ENCODE data around the gene SLC40A1. TPM values are rescaled to one million over a fixed set of nuclear protein-coding genes. Genes with fewer than 3 reads are reported as not detected.

The SLC40A1 gene
- total RNA-seq, 1 donor from 2014 or later, result 98.0 TPM

DNA sequence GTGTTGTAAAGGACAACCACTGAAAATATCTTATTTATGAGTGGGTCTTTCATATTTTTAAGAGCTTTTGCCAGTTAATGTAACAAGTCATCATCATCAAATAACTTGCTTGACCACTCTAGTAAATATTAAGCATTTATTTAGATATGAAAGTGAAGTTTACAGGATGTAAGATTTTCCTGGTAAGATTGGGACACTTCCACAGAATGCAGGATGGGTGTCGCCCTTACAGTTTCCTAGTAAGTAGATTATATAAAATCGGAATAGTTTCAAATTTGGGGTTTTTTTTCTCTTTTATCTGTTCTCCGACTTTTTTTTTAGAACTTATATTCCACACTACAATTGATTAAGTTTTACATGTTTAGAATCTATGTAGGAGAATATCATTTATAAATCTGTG lies 14.8 kb upstream of the SLC40A1 start:
- DNase-seq, result no peak

DNA sequence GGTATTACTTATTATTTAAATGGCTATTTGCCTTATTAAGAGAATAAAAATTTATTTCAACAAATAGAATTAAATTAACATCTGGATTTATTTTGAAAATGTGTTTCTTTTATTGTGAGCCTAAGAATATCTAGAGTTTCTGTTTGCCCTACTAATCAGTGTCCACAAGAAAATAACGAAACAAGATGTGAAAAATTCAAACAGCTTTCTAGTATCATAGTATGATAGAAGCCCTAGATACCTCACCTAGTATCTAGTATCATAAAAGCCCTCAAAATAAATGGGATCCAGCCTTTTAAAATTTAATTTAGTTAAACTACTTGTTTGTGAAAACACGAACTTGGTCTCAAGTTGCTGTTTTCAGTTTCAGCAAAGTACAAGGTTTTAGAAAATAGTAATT lies 13.7 kb upstream of the SLC40A1 start:
- DNase-seq, result no peak

DNA sequence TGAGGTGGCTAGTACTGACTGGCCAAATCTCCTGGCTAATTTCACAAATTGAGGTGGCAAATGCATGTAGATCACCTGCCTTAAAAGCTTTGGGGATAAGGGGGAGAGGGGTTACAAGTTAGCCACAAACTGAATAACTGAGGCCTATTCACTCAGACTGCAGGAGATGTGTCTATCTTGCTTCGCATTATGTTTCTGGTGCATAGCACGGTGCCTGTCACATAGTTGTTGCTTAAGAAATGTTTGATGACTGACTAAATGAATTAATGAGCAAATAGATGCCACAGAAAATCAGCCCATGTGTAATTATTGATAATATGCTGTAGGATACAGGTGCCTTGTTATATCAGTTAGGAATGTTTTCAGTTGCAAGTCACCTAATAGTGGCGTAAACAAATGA lies 12.5 kb upstream of the SLC40A1 start:
- no peak for DNase-seq

DNA sequence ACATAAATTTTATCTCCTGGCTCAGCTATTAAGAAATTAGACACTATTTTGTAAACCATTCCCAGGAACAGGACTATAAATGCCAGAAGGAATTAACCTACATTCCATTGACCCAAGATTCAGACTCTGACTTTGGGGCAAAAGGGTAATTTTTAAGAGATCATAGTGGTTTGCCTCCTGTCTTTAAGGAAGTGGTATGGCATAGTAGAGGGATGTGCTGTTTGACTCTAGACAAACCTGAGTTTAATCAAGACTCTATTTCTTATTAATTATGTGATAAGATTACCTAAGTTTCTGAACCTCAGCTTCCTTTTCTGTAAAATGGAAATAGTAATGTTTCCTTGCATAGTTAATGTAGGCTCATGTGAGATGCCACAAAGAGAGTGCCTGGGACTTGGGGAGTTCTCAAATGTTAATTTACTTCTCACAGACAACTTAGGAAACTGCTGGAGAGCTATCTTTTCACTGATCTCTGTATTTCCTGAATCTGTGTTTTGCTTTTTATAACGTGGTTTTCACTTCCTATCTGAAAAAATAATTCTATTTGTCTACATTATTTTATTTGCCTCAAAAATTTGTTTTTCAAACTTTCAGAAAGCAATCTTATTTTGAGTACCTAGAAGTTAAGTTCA lies 11.9 kb upstream of the SLC40A1 start:
- no peak for DNase-seq

DNA sequence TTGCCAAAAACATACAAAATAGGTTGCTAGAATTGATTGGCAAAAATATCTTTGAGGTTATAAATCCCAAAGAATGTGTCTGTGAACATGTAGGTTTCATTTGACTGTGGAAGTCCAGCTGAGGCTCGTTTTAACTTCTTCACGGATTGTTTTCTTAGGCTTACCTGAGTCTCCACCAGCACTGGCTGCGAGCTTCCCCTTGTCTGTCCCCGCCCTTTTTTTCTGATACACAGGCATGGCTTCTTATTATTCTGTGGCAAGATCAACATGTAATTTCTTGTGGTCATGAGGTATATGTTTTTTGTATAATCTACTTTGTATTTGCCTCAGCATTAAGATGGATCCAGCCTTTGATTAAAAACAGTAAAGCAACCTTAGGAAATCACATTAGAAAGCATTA lies 7.2 kb upstream of the SLC40A1 start:
- no peak for DNase-seq

DNA sequence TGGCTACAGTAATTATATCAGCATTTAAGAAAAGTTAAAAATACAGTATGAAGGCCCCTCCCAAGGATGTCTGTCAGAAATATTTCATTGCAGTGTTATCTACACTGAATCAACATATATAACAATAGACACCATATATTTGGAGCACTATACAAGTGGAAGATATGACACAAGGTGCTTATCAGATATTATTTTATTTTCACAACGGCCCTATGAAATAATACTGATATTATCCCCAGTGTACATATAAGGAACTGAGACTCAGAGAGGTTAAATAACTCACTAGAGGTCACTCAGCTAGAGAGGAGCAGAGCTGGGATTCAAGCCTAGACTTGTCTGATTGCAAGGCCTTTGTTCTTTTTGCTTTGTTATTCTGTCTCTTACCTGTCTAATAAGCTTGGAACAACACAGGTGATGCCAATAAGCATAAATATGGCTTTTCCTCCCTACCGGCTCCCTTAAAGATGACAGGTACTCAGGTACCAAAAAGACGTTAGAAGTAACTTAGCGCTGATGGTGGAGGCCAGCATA lies 4.7 kb upstream of the SLC40A1 start:
- DNase-seq, result no peak

- DNase-seq, result no peak
These were observed 4.1 kb upstream of the SLC40A1 start for GRCh38 chr2:189584686-189585085.

GRCh38 chr2:189583227-189584198 lies 2.9 kb upstream of the SLC40A1 start:
- no peak for DNase-seq

- DNase-seq, result no peak
These were observed 2.2 kb upstream of the SLC40A1 start for GRCh38 chr2:189582809-189583192.

- DNase-seq, result no peak
These were observed 1.7 kb upstream of the SLC40A1 start for GRCh38 chr2:189582140-189582808.

DNA sequence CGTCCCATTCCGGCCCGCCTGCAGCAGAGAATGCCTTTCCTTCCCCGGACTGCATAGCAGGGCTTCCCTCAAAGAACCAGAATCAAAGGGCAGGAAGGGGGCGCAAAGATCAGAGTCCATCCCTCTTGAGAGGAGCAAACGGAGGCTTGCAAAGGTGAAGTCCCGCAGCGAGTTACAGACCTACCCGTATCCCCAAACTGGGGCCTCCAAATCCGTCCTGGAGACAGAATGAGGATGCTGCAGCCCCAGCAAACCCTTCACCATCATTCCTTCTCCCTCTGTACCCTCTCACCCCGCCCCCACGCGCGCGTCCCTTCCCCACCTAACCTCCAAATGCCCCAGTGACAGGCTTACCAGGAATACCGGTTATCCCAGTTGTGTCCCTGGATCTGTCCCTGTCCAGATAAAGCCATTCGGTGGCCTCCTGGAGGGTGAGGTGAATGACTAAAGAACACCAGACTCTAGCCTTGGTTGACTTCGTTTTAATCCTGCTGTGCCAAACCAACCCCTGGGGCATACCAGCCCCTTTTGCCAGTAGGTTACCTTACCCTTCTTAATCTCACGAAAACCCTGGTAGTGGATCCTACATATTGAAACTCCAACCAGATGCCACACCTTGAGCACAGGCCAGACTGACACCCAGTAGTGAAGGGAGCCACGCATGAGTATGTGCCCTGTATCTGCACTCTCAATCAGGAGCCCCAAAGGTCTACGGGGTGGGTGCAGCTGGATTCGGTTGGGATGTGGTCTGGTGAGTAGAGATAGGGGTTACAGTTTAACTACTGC lies 961 bp upstream of the SLC40A1 start:
- DNase-seq, result no peak

DNA sequence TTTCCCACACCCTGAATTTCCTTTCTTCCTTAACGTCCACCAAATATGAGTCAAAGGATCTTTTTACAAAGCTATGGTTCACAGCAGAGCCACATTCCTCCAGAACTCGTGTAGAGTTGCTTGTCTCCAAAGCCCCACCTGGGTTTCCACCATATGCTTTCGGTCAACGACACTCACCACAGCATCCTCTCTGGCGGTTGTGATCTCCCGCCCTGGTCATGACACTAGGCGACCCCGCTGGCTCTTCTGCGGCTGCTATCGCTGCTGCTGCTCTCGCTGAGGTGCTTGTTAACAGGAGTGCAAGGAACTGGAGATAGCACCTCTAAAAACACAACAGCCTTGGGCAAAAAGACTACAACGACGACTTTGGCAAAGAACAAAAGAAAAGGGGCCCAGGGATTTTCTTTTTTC lies 340 bp downstream of the SLC40A1 start:
- DNase-seq, result no peak

DNA sequence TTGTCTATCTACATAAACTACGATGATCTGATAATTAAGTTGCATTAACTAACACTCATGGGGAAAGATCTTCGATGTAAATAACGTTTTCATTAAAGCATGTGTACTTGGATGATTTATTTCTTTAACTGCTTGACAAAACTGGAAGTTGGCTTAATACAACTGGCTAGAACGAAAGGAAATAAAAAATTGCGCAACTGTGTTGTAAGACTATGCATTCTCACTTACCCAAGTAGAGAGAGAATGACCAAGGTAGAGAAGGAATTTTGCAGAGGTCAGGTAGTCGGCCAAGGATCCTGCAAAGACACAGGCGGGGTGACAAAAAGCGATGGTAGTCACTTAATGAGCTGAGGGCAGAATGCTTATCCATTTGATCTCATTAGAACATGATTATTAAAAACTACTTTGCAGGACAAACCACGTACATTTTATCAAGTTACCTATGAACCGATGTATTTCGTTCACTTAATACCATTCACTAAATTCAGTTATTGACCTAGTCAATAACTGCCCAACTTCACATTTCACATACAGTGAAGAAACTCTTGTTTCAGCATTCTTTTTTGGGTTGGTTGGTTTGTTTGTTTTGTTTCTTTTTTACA lies 900 bp downstream of the SLC40A1 start:
- no peak for DNase-seq

DNA sequence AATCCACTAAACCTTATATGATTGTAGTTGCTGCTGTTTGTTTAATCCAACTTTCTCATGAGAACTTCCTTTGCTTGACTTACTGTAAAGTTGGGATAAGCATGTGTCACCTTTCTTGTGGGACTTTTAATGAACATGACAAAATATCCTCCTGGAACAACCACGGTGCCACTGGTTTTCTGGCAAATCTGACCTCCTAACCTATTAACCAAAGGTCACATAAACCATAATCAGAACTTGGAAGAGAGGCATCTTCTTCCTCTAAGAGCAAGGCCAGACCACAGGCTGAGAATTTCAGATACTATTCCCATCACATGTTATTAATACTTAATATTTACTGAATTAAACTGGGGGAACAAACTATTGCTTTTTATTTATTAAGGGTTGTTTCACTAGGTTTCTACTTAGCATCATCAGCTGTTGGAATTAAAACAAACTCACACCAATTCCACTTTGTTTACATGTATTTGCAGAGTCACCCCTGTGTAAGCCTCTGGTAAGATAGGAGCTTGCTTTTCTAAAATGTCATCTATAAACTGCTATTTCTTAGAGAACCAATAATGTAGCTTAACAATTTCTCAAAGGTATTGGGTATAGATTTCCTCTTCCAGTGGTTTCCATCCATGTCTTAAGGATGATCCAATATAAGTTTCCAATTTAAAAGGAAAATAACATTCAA lies 2.2 kb downstream of the SLC40A1 start:
- DNase-seq, result no peak

- no peak for DNase-seq
These were observed 3.5 kb downstream of the SLC40A1 start for GRCh38 chr2:189577121-189577520.

- DNase-seq, result no peak
These were observed 4.2 kb downstream of the SLC40A1 start for GRCh38 chr2:189576396-189576795.

GRCh38 chr2:189574793-189575475 lies 5.7 kb downstream of the SLC40A1 start:
- DNase-seq, result peak; percentile 55

GRCh38 chr2:189570570-189571031 lies 10.0 kb downstream of the SLC40A1 start:
- DNase-seq, result no peak

GRCh38 chr2:189569295-189569910 lies 11.2 kb downstream of the SLC40A1 start:
- peak; percentile 65 for DNase-seq

GRCh38 chr2:189566046-189566445 lies 14.5 kb downstream of the SLC40A1 start:
- DNase-seq, result peak; percentile 45
